Panc1 (cell line): Measurements from ENCODE around the gene CYP4V2. TPM values are rescaled to one million over a fixed set of nuclear protein-coding genes. Genes with fewer than 3 reads are reported as not detected.

Experiments
- ATAC-seq: fragments of 200-7000 bp; cut with Tn5 transposase; 2 replicates; pipeline ENCODE4 v1.9.1; 2020; ENCODE audit warnings: mild to moderate bottlenecking, moderate library complexity
- BruUV-seq: library from RNA; stranded (reverse); fragments of 400-500 nt; replicated peaks from 2 replicates; lab custom pipeline; 2021; lab: Mats Ljungman, UMichigan
- CTCF ChIA-PET: fragments of 300-600 bp; sonication (Branson Sonifier 250); formaldehyde crosslinking; loops from one replicate; lab custom pipeline; 2022; ENCODE audit warnings: antibody characterized with exemption; lab: Charles Lee
- POLR2A ChIA-PET: fragments of 300-600 bp; sonication (Branson Sonifier 250); formaldehyde crosslinking; loops from one replicate; lab custom pipeline; 2022; ENCODE audit warnings: antibody characterized with exemption; lab: Charles Lee
- DNase-seq: peaks from one replicate; pipeline ENCODE4 v3.0.0-alpha.2; 2010; ENCODE audit warnings: low read depth, low spot score
- H3K27ac ChIP-seq: 2 replicates; pipeline ENCODE4 v1.5.1; 2011; ENCODE audit warnings: mild to moderate bottlenecking, low read length, inconsistent platforms
- H3K27me3 ChIP-seq: fragments of 200-500 bp; sonication (Bioruptor generic); 2 replicates; pipeline ENCODE4 v1.6.0; 2014; ENCODE audit warnings: low read length, inconsistent platforms; ENCODE audit not compliant: control insufficient read depth, insufficient read depth
- H3K36me3 ChIP-seq: fragments of 200-500 bp; sonication (Bioruptor generic); 2 replicates; pipeline ENCODE4 v1.5.1; 2014; ENCODE audit warnings: inconsistent platforms, mild to moderate bottlenecking, low read length, moderate library complexity; ENCODE audit not compliant: control insufficient read depth, insufficient read depth
- H3K4me1 ChIP-seq: 2 replicates; pipeline ENCODE4 v1.5.1; 2011; ENCODE audit warnings: inconsistent platforms, mild to moderate bottlenecking, low read length, moderate library complexity; ENCODE audit not compliant: control insufficient read depth, insufficient read depth
- H3K4me3 ChIP-seq, 2 experiments: 2 replicates each; pipeline ENCODE4 v1.5.1; 2011 to 2012; ENCODE audit warnings: low read depth in 2 of 2, low read length in 2 of 2, mild to moderate bottlenecking in 2 of 2, inconsistent platforms in 1 of 2, moderate library complexity in 1 of 2
- H3K9me3 ChIP-seq: fragments of 200-500 bp; sonication (Bioruptor generic); 2 replicates; pipeline ENCODE4 v1.5.1; 2014; ENCODE audit warnings: low read depth, mild to moderate bottlenecking, inconsistent platforms, low read length, moderate library complexity; ENCODE audit not compliant: control insufficient read depth, insufficient read depth
- POLR2AphosphoS5 ChIP-seq: IDR thresholded peaks from 2 replicates; pipeline ENCODE4 v1.6.1; 2012; ENCODE audit warnings: mild to moderate bottlenecking, low read depth, low read length, moderate library complexity
- SIN3A ChIP-seq: IDR thresholded peaks from 2 replicates; pipeline ENCODE4 v1.6.1; 2012; ENCODE audit warnings: low read depth, mild to moderate bottlenecking, low read length, moderate library complexity, borderline replicate concordance; ENCODE audit not compliant: insufficient read depth
- TCF7L2 ChIP-seq: IDR thresholded peaks from 2 replicates; pipeline ENCODE4 v1.6.1; 2011; ENCODE audit warnings: mild to moderate bottlenecking, low read depth, low read length, inconsistent platforms
- in situ Hi-C: cut with HindIII; loops from 2 replicates; pipeline ENCODE4 v1.10.0; 2016; ENCODE audit warnings: low sequenced_read_pairs, low pct_unique_long_range_greater_than_20kb
- intact Hi-C: fragments of 100-400 bp; cut with micrococcal nuclease; formaldehyde crosslinking; loops from one replicate; pipeline ENCODE4 v1.10.0; 2022; ENCODE audit not compliant: unreplicated experiment
- total RNA-seq: library from RNA; stranded (reverse); gene quantifications from one replicate; pipeline ENCODE4 v1.2.1, GENCODE V29; 2021; ENCODE audit not compliant: unreplicated experiment
- TF ChIP-seq, protein P1 (sequence below): fragments of 450-650 bp; IDR thresholded peaks from 2 replicates; pipeline ENCODE4 v1.5.1; 2017; ENCODE audit warnings: mild to moderate bottlenecking
- TF ChIP-seq, protein P2 (sequence below), 2 experiments: IDR thresholded peaks; 2 replicates each; pipeline ENCODE4 v1.6.1; 2011 to 2012; ENCODE audit warnings: low read depth in 2 of 2, control low read depth in 1 of 2, low read length in 1 of 2, mild to moderate bottlenecking in 1 of 2, moderate library complexity in 1 of 2; ENCODE audit not compliant: insufficient read depth in 1 of 2

The CYP4V2 gene
- total RNA-seq, 1 experiment from 2014 or later = 1.1 TPM

DNA sequence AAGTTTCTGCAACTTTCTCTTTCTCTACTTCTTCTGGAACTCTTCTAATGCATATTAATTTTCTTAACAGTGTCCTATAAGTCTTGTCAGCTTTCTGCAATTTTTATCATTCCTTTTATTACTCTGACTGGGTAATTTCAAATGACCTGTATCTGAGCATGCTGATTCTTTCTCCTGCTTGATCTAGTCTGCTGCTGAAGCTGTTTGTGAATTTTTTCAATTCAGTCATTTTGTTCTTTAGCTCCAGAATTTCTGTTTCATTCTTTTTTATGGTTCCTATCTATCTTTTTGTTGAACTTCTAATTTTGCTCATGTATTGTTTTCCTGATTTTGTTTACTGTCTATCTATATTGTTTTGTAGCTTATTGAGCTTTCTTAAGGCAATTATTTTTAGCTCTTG lies 34.5 kb downstream of the CYP4V2 start:
- Histone ChIP-seq H3K27me3 (no peaks in the 10 kb centered on the region), H3K36me3 (no peaks in the 10 kb centered on the region), H3K4me3 (no peak overlapping the region), H3K9me3 (no peaks in the 10 kb centered on the region), H3K4me1 (no peaks in the 10 kb centered on the region), H3K27ac (no peak overlapping the region)
- DNase-seq = no peak
- ATAC-seq = no peak
- intact Hi-C loops = no loop called here
- BruUV-seq = no TSS peak
- in situ Hi-C loops = no loop called here
- ChIA-PET POLR2A (no interaction called here), CTCF (no interaction called here)
- TF ChIP-seq POLR2AphosphoS5 = no peak
- TF ChIP-seq, protein P1, sequence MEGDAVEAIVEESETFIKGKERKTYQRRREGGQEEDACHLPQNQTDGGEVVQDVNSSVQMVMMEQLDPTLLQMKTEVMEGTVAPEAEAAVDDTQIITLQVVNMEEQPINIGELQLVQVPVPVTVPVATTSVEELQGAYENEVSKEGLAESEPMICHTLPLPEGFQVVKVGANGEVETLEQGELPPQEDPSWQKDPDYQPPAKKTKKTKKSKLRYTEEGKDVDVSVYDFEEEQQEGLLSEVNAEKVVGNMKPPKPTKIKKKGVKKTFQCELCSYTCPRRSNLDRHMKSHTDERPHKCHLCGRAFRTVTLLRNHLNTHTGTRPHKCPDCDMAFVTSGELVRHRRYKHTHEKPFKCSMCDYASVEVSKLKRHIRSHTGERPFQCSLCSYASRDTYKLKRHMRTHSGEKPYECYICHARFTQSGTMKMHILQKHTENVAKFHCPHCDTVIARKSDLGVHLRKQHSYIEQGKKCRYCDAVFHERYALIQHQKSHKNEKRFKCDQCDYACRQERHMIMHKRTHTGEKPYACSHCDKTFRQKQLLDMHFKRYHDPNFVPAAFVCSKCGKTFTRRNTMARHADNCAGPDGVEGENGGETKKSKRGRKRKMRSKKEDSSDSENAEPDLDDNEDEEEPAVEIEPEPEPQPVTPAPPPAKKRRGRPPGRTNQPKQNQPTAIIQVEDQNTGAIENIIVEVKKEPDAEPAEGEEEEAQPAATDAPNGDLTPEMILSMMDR = no peak
- no peak for TF ChIP-seq SIN3A
- no peak for TF ChIP-seq TCF7L2
- TF ChIP-seq, protein P2, sequence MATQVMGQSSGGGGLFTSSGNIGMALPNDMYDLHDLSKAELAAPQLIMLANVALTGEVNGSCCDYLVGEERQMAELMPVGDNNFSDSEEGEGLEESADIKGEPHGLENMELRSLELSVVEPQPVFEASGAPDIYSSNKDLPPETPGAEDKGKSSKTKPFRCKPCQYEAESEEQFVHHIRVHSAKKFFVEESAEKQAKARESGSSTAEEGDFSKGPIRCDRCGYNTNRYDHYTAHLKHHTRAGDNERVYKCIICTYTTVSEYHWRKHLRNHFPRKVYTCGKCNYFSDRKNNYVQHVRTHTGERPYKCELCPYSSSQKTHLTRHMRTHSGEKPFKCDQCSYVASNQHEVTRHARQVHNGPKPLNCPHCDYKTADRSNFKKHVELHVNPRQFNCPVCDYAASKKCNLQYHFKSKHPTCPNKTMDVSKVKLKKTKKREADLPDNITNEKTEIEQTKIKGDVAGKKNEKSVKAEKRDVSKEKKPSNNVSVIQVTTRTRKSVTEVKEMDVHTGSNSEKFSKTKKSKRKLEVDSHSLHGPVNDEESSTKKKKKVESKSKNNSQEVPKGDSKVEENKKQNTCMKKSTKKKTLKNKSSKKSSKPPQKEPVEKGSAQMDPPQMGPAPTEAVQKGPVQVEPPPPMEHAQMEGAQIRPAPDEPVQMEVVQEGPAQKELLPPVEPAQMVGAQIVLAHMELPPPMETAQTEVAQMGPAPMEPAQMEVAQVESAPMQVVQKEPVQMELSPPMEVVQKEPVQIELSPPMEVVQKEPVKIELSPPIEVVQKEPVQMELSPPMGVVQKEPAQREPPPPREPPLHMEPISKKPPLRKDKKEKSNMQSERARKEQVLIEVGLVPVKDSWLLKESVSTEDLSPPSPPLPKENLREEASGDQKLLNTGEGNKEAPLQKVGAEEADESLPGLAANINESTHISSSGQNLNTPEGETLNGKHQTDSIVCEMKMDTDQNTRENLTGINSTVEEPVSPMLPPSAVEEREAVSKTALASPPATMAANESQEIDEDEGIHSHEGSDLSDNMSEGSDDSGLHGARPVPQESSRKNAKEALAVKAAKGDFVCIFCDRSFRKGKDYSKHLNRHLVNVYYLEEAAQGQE (IDR thresholded peaks at IDR 0.05; ENCODE audit: insufficient read depth in 1 of 2, low read depth in 2 of 2, low read length in 1 of 2) = no peak

DNA sequence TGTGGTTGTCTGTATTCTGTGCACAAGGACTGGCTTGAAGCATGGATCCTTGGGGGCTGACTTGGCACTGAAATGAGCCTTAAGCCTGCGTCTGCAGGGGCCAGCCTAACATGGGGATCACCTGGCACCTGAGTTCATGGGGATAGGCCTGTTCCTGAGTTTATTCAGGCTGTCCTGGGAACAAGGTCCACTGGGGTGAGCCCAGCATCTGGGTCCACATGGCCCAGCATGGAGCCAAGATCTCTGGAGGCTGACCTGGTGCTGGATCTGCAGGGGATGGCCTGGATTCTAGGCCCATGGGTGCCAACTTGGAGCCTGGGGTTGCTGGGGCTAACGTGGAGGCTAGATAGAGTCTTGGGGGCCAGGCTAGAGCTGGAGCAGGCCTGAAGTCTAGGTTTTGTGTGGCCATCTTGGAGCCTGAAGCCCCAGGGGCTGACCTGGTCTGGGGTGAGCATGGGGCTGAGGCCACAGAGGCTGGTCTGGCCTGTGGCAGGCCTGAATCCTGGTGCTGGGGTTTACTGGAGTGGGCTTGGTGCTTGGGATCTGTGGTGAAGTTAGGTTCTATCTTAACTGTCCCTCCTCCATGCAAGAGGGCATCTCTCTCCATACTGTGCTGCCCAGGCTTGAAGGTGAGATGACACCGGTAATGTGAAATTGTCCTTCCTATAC lies 35.3 kb downstream of the CYP4V2 start:
- intact Hi-C loops (no loop called here), in situ Hi-C loops (no loop called here)
- H3K4me3 ChIP-seq = no peak overlapping the region
- DNase-seq (no peak), ATAC-seq (no peak)
- no peaks in the 10 kb centered on the region for H3K36me3 ChIP-seq
- H3K4me1 ChIP-seq = no peaks in the 10 kb centered on the region
- CTCF ChIA-PET = no interaction called here
- no peaks in the 10 kb centered on the region for H3K9me3 ChIP-seq
- no peak overlapping the region for H3K27ac ChIP-seq
- no peaks in the 10 kb centered on the region for H3K27me3 ChIP-seq
- no TSS peak for BruUV-seq
- TF ChIP-seq, protein P2 (IDR thresholded peaks at IDR 0.05; ENCODE audit: insufficient read depth in 1 of 2, low read depth in 2 of 2, low read length in 1 of 2) = no peak
- TF ChIP-seq, protein P1 = no peak
- no peak for TF ChIP-seq TCF7L2
- no peak for TF ChIP-seq POLR2AphosphoS5
- no peak for TF ChIP-seq SIN3A
- POLR2A ChIA-PET = no interaction called here
